ENCODE data around the gene ZNF618.

Gene ZNF618

DNA sequence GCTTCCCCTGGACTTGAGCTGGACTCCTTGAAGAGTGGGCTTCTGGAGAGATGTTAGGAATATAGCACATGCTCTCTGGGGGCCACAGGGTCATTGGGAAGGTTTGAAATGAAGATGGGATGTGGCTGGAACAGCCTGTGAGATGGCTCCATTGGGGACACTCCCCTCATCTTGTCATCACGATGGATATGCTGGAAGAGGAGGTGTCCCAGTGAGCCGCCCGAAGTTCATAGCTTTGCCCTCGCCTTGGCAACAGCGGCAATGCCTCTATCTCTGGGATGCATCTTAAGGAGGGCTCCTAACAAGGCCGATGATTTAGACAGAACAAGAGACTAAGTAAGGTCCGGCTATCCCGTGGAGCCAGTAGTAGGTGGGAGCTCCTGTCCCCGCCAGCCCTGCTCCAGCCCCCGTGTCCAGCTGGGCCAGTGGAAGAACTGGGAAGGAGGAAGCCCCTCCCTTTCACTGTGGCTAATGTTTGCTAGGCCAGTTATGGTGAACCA, 178.1 kb downstream of the ZNF618 start:
- Histone ChIP-seq H3K27me3 (ENCODE audit: control insufficient read depth in 1 of 2, insufficient read depth in 2 of 2, low read length in 2 of 2) (no peaks in the 10 kb centered on the region), H3K9me3 (ENCODE audit: low read length) (no peaks in the 10 kb centered on the region), H3K4me1 (ENCODE audit: insufficient read depth, low read length) (no peaks in the 10 kb centered on the region), H3K27ac (ENCODE audit: low read depth, low read length) (no peak overlapping the region), H3K4me3 (ENCODE audit: low read depth in 1 of 2, low read length in 2 of 2) (no peak overlapping the region), H3K9ac (ENCODE audit: low read length) (no peak overlapping the region), H3K36me3 (ENCODE audit: insufficient read depth, low read length) (peaks cover 5% of the 10 kb centered on the region)

DNA sequence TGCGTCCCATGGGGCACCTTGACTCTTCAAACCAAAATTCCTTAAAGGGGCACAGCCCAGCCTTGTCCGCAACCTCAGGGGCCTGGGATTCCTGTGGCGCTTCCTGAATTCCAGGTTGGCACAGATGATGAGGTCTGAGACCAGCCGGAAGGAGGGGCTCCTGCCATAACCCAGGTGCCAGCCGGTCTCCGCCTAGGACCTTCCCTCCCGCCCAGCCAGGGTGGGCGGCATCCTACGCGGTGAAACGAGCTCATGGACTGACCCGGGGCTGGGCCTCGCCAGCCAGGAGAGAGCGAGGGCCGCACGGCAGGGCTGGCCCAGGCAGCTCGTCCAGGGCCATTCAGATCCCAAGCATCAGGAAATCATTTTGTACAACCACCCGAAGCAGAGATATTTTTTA, 179.0 kb downstream of the ZNF618 start:
- no peaks in the 10 kb centered on the region for H3K4me1 ChIP-seq (ENCODE audit: insufficient read depth, low read length)
- H3K9ac ChIP-seq (ENCODE audit: low read length), result no peak overlapping the region
- no peak overlapping the region for H3K27ac ChIP-seq (ENCODE audit: low read depth, low read length)
- H3K4me3 ChIP-seq (ENCODE audit: low read depth in 1 of 2, low read length in 2 of 2), result no peak overlapping the region
- H3K27me3 ChIP-seq (ENCODE audit: control insufficient read depth in 1 of 2, insufficient read depth in 2 of 2, low read length in 2 of 2), result no peaks in the 10 kb centered on the region
- H3K9me3 ChIP-seq (ENCODE audit: low read length), result no peaks in the 10 kb centered on the region
- no peaks in the 10 kb centered on the region for H3K36me3 ChIP-seq (ENCODE audit: insufficient read depth, low read length)

DNA sequence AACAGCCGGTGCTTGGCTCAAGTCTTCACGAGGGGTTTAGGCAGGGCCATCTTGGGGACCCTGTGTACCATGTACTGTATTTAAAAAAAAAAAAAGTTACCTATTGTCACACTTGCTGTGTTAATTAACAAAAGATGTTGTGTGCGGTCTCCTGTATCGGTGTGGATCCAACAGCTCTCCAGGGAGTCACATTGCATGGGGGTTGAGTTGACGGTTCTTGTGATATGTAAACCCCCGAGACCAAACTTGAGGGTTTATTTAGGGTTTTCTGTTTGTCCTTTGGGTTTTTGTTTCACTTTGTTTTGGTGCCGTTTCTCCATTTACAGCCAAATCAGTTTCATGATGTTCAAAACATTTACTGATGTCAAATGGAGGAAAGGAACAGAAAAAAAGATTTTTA, 179.8 kb downstream of the ZNF618 start:
- Histone ChIP-seq H3K9me3 (ENCODE audit: low read length) (no peaks in the 10 kb centered on the region), H3K27ac (ENCODE audit: low read depth, low read length) (no peak overlapping the region), H3K9ac (ENCODE audit: low read length) (no peak overlapping the region), H3K27me3 (ENCODE audit: control insufficient read depth in 1 of 2, insufficient read depth in 2 of 2, low read length in 2 of 2) (no peaks in the 10 kb centered on the region), H3K36me3 (ENCODE audit: insufficient read depth, low read length) (no peaks in the 10 kb centered on the region), H3K4me1 (ENCODE audit: insufficient read depth, low read length) (no peaks in the 10 kb centered on the region), H3K4me3 (ENCODE audit: low read depth in 1 of 2, low read length in 2 of 2) (no peak overlapping the region)

DNA sequence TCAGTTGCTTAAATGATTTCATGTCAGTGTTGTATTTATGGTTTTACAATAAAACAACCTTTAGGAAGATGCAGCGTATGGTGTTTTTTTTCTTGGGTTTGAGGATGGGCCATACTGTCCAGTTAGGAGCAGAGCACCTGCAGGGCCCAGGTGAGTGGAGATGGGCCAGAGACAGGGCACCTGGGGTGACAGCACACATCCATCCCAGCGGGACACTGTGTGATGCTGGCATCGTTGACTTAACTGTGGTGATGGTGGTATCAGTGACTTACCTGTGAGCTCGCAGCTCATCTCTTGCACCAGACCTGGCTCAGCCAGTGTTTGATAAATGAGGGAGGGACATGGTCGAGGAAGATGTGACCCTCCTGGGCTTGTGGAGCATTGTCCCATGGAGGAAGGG, 180.4 kb downstream of the ZNF618 start:
- Histone ChIP-seq H3K9ac (ENCODE audit: low read length) (no peak overlapping the region), H3K4me3 (ENCODE audit: low read depth in 1 of 2, low read length in 2 of 2) (no peak overlapping the region), H3K27ac (ENCODE audit: low read depth, low read length) (no peak overlapping the region), H3K36me3 (ENCODE audit: insufficient read depth, low read length) (no peaks in the 10 kb centered on the region), H3K27me3 (ENCODE audit: control insufficient read depth in 1 of 2, insufficient read depth in 2 of 2, low read length in 2 of 2) (no peaks in the 10 kb centered on the region), H3K9me3 (ENCODE audit: low read length) (no peaks in the 10 kb centered on the region), H3K4me1 (ENCODE audit: insufficient read depth, low read length) (no peaks in the 10 kb centered on the region)

DNA sequence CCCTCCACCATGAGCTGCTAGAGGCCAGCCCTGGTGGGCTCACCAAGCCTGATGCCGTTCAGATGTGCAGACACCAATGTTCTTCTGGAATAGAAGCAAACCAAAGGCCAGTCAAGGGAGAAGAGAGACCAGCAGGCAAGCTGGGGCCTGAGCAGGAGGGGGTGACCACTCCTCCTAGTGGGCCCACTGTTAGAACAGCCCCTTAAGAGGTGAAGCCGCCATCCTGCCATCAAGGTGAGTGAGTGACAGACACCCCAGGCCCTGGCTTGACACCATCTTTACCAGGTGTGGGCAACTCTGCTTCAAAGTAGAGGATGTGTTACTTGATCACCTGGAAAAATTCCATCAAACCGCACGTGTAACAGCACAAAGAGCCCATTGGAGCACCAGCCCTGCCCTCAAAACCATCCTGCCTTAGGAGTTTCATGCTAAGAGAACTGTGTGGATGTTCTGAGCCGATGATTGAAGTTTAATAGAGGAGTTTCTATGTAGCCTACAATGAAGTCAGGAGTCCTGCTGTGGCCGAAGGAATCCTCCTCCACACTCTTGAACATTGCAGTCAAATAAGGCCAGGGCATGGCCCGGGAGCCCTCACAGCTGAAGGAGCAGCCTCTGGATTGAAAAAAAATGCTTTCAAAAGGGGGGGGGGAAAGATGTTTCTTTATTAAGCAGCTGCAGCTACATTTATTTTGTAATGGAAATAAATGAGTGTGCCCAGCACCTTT, 181.2 kb downstream of the ZNF618 start:
- Histone ChIP-seq H3K9ac (ENCODE audit: low read length) (no peak overlapping the region), H3K27me3 (ENCODE audit: control insufficient read depth in 1 of 2, insufficient read depth in 2 of 2, low read length in 2 of 2) (no peaks in the 10 kb centered on the region)

DNA sequence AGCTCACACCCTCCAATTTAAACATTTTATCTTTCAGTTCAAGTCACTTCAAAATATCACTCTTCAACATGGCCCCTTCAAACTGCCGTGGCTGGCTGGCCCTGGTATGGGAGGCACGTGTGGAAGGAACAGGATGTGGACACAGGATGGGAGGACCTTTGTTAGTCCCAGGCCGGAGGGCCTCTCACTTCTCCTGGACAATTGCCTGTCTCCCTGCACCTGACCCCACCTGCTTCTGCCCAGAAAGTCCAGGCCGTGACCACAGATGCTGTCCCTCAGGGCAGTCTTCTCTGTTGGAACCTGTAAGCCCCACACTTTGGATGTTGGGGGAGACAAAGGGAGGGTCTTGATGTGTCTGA, 182.6 kb downstream of the ZNF618 start:
- Histone ChIP-seq H3K27me3 (ENCODE audit: control insufficient read depth in 1 of 2, insufficient read depth in 2 of 2, low read length in 2 of 2) (no peaks in the 10 kb centered on the region), H3K36me3 (ENCODE audit: insufficient read depth, low read length) (no peaks in the 10 kb centered on the region), H3K27ac (ENCODE audit: low read depth, low read length) (no peak overlapping the region), H3K4me1 (ENCODE audit: insufficient read depth, low read length) (no peaks in the 10 kb centered on the region), H3K4me3 (ENCODE audit: low read depth in 1 of 2, low read length in 2 of 2) (no peak overlapping the region), H3K9me3 (ENCODE audit: low read length) (no peaks in the 10 kb centered on the region), H3K9ac (ENCODE audit: low read length) (no peak overlapping the region)

More for the DNA sequence above, 181.2 kb downstream of the ZNF618 start:
- no peaks in the 10 kb centered on the region for H3K36me3 ChIP-seq (ENCODE audit: insufficient read depth, low read length)
- H3K9me3 ChIP-seq (ENCODE audit: low read length), result no peaks in the 10 kb centered on the region
- no peak overlapping the region for H3K27ac ChIP-seq (ENCODE audit: low read depth, low read length)
- no peaks in the 10 kb centered on the region for H3K4me1 ChIP-seq (ENCODE audit: insufficient read depth, low read length)
- H3K4me3 ChIP-seq (ENCODE audit: low read depth in 1 of 2, low read length in 2 of 2), result no peak overlapping the region

DNA sequence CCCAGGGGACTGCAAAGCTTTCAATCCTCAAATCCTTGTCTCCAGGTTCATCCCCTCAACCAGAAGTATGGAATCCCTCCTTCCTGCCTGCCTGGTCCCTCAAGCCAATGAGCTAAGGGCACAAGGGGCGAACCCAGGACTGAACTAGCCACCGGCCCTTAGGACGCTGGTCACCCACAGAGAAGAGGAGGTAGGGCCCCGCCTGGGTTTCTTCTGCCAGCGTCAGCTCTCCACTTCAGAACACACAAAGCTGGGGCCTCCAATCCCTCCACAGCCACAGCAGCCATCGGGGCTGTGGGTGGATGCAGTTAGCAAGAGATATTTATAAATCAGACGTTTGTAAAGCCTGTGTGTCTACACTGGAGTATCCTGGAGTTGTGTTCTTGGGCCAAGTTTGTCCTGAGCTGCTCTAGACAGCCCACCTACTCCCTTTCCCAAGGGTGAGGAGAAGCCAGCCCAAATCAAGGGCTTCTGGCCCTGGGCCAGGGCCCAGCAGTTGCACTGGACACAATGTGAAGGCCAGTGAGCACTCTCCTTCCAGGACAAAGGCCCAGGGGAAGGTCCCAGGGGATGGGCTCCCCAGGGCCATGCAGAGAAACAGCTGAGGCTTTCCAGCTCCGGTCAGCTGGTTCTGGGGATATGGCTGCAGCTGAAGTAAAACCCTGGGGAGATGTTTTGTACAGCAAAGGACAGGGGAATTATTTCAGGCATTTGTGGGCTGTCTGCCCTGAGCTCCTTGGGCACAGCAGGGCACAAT, 183.1 kb downstream of the ZNF618 start:
- H3K9me3 ChIP-seq (ENCODE audit: low read length), result no peaks in the 10 kb centered on the region
- H3K36me3 ChIP-seq (ENCODE audit: insufficient read depth, low read length), result no peaks in the 10 kb centered on the region
- no peaks in the 10 kb centered on the region for H3K4me1 ChIP-seq (ENCODE audit: insufficient read depth, low read length)
- no peak overlapping the region for H3K4me3 ChIP-seq (ENCODE audit: low read depth in 1 of 2, low read length in 2 of 2)
- H3K9ac ChIP-seq (ENCODE audit: low read length), result no peak overlapping the region
- H3K27me3 ChIP-seq (ENCODE audit: control insufficient read depth in 1 of 2, insufficient read depth in 2 of 2, low read length in 2 of 2), result no peaks in the 10 kb centered on the region
- no peak overlapping the region for H3K27ac ChIP-seq (ENCODE audit: low read depth, low read length)

DNA sequence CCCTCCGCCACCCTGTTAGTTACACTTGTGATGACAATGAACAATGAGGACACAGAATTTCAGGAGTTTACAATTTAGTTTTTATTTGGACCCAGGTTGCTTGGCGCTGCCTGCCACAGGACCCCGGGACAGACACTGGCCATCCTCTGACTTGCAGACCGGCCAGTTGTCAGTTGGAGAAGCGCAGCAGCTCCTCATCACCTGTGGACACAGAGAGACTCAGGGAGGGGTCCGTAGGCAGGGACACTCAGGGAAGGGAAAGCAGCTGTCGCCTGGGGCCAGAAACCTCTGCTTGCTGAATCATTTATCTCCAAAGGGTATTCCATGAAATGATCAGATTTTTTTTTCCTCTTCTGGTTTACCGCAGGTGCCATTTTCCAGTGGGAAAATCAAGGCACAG, 184.0 kb downstream of the ZNF618 start:
- no peak overlapping the region for H3K4me3 ChIP-seq (ENCODE audit: low read depth in 1 of 2, low read length in 2 of 2)
- no peaks in the 10 kb centered on the region for H3K27me3 ChIP-seq (ENCODE audit: control insufficient read depth in 1 of 2, insufficient read depth in 2 of 2, low read length in 2 of 2)
- H3K9me3 ChIP-seq (ENCODE audit: low read length), result no peaks in the 10 kb centered on the region
- no peak overlapping the region for H3K9ac ChIP-seq (ENCODE audit: low read length)
- no peak overlapping the region for H3K27ac ChIP-seq (ENCODE audit: low read depth, low read length)
- no peaks in the 10 kb centered on the region for H3K36me3 ChIP-seq (ENCODE audit: insufficient read depth, low read length)
- no peaks in the 10 kb centered on the region for H3K4me1 ChIP-seq (ENCODE audit: insufficient read depth, low read length)

DNA sequence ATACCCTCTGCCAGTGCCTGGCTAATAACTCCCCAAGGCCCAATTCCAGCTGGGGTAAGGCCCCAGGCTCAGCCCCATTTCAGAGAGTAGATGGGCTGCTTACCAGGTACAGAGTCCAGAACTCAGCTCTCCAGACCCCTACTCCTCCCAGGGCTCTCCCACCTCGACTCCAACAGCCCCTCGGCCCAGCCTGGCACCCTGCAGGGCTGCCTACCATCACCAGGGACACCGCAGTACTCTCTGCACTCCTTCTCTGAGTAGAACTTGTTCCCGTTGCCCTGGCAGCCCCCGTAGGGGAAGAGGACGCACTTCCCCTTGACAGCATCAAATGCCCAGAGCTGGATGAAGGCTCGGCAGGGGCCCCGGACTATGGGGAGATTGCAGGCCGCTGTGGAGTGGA, 184.6 kb downstream of the ZNF618 start:
- H3K4me3 ChIP-seq (ENCODE audit: low read depth in 1 of 2, low read length in 2 of 2), result no peak overlapping the region
- H3K27ac ChIP-seq (ENCODE audit: low read depth, low read length), result no peak overlapping the region
- H3K27me3 ChIP-seq (ENCODE audit: control insufficient read depth in 1 of 2, insufficient read depth in 2 of 2, low read length in 2 of 2), result no peaks in the 10 kb centered on the region
- H3K9me3 ChIP-seq (ENCODE audit: low read length), result no peaks in the 10 kb centered on the region
- H3K4me1 ChIP-seq (ENCODE audit: insufficient read depth, low read length), result no peaks in the 10 kb centered on the region
- H3K9ac ChIP-seq (ENCODE audit: low read length), result no peak overlapping the region
- H3K36me3 ChIP-seq (ENCODE audit: insufficient read depth, low read length), result no peaks in the 10 kb centered on the region

DNA sequence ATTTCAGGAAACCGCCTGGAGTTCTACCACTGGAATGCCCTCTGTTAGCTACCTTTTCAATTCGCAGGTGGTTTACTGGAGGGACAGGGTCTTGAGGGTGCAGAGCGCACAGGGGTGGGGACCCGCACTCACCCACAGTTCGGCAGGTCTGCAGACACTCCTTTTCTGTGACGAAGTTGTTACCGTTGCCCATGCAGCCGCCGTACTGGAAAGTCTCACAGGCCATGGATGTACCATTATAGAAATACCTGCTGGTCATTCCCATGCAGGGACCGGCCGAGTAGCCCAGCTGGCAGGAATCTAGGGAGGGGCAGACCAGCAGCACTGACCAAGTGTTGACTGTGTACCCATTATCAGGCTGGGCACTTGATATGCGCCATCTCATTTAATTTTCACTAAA, 185.2 kb downstream of the ZNF618 start:
- no peak overlapping the region for H3K4me3 ChIP-seq (ENCODE audit: low read depth in 1 of 2, low read length in 2 of 2)
- no peaks in the 10 kb centered on the region for H3K4me1 ChIP-seq (ENCODE audit: insufficient read depth, low read length)
- H3K9me3 ChIP-seq (ENCODE audit: low read length), result no peaks in the 10 kb centered on the region
- H3K27ac ChIP-seq (ENCODE audit: low read depth, low read length), result no peak overlapping the region
- H3K27me3 ChIP-seq (ENCODE audit: control insufficient read depth in 1 of 2, insufficient read depth in 2 of 2, low read length in 2 of 2), result no peaks in the 10 kb centered on the region
- H3K9ac ChIP-seq (ENCODE audit: low read length), result no peak overlapping the region
- H3K36me3 ChIP-seq (ENCODE audit: insufficient read depth, low read length), result no peaks in the 10 kb centered on the region

DNA sequence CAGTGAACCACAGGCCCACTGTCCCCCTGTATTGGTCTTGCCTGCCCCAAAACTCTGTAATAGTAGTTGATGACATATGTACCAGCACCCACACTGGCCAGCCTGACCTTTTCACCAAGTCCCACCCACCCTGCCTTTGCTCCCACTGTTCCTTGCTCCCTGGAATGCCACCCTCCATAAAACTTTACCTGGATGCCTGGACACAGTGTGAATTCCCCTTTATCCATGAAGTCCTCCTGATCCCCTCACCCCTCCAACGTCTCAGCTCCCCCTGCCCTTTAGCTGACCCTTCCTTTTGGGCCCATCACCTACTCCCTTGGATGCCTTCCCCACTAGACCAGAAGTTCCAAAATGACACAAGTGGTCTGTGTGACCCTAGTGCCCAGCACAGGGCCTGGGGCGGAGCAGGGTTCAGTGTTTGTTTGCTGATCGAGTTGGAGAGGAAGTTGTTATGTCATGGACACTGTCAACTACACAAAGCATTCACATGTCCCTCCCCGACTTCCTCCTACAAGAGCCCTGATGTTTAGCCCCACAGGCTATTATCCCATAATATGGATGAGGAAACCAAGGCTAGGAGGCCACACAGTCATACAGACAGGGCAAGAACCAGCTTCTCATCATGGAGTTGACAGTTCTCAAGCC, 185.8 kb downstream of the ZNF618 start:
- Histone ChIP-seq H3K27ac (ENCODE audit: low read depth, low read length) (no peak overlapping the region), H3K4me1 (ENCODE audit: insufficient read depth, low read length) (no peaks in the 10 kb centered on the region), H3K9ac (ENCODE audit: low read length) (no peak overlapping the region), H3K27me3 (ENCODE audit: control insufficient read depth in 1 of 2, insufficient read depth in 2 of 2, low read length in 2 of 2) (no peaks in the 10 kb centered on the region), H3K9me3 (ENCODE audit: low read length) (no peaks in the 10 kb centered on the region), H3K4me3 (ENCODE audit: low read depth in 1 of 2, low read length in 2 of 2) (no peak overlapping the region), H3K36me3 (ENCODE audit: insufficient read depth, low read length) (no peaks in the 10 kb centered on the region)
